Mucosa of descending colon (tissue), 3 donors: ENCODE measurements around the gene SDK1. TPM values are rescaled to one million over a fixed set of nuclear protein-coding genes. Genes with fewer than 3 reads are reported as not detected.
A peak's percentile ranks its signal among the peaks of the same experiment; 100 is the strongest.

Experiments
- ATAC-seq: fragments of 200-7000 bp; cut with Tn5 transposase; one replicate; pipeline ENCODE4 v1.9.1; 2020; ENCODE audit warnings: mild to moderate bottlenecking, moderate library complexity
- DNase-seq, 3 donors: peaks; one replicate each; pipeline ENCODE4 v3.0.0-alpha.2; 2020
- H3K36me3 ChIP-seq: fragments of 200-600 bp; one replicate; pipeline ENCODE4 v1.8.0; 2021; ENCODE audit warnings: low read depth, mild to moderate bottlenecking
- H3K4me1 ChIP-seq: fragments of 200-600 bp; one replicate; pipeline ENCODE4 v1.8.0; 2021; ENCODE audit warnings: low read depth, mild to moderate bottlenecking
- H3K4me3 ChIP-seq: fragments of 200-600 bp; one replicate; pipeline ENCODE4 v1.8.0; 2021; ENCODE audit warnings: mild to moderate bottlenecking
- H3K9me3 ChIP-seq: fragments of 200-600 bp; one replicate; pipeline ENCODE4 v1.8.0; 2021; ENCODE audit warnings: mild to moderate bottlenecking
- intact Hi-C, 2 donors: fragments of 100-400 bp; cut with DNase I in 1 of 2; cut with micrococcal nuclease in 1 of 2; formaldehyde crosslinking; loops; one replicate each; pipeline versions ENCODE4 v1.11.0 to v1.11.1; 2022; cut with DNase I, micrococcal nuclease
- total RNA-seq, 3 donors: library from RNA; stranded (reverse); fragmentation: NEBNext Ultra II Directional in 2 of 3; extraction: Animal tissue kit (Norgen Biotek cat#: 25700) in 2 of 3; gene quantifications; one replicate each; pipeline versions ENCODE4 v1.2.1 to v1.2.4, GENCODE V29; 2021 to 2023
- TF ChIP-seq, protein P1 (sequence below): fragments of 200-600 bp; IDR thresholded peaks from one replicate; pipeline ENCODE4 v1.8.0; 2022; ENCODE audit warnings: antibody characterized with exemption, mild to moderate bottlenecking
- donor health status: DM: no; HTN: no; CAD: no; lungs with moderate emphysema.
- donor health status: DM: no; HTN: no; CAD: no.
- donor health status: DM: no; HTN: yes; CAD: no.

The SDK1 gene
- total RNA-seq, 3 donors from 2014 or later = 2.7 to 20.2 (median 4.2) TPM

DNA sequence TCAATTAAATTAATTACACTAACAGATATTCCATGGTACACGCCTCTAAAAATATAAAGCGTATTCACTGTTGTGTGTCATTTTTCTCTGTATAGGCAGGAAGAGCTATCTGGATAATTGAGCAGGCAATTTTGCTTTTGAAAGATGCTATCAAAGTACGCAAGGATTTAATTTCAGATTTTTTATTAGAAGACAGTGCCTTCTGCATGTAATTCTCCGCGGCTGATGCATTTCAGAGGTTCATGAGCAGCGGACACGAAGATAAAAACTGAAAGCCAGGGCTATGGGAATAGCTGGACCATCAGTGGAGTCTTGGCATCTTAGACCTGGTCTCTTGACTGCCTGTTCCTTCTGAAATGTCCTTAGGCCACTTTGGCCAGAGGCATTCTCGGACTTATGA is 35.7 kb upstream of the SDK1 start:
- Histone ChIP-seq H3K9me3 (no peaks in the 10 kb centered on the region), H3K4me1 (no peaks in the 10 kb centered on the region), H3K36me3 (no peaks in the 10 kb centered on the region), H3K4me3 (no peak overlapping the region)
- ATAC-seq (no peak), DNase-seq (no peak)
- TF ChIP-seq, protein P1, sequence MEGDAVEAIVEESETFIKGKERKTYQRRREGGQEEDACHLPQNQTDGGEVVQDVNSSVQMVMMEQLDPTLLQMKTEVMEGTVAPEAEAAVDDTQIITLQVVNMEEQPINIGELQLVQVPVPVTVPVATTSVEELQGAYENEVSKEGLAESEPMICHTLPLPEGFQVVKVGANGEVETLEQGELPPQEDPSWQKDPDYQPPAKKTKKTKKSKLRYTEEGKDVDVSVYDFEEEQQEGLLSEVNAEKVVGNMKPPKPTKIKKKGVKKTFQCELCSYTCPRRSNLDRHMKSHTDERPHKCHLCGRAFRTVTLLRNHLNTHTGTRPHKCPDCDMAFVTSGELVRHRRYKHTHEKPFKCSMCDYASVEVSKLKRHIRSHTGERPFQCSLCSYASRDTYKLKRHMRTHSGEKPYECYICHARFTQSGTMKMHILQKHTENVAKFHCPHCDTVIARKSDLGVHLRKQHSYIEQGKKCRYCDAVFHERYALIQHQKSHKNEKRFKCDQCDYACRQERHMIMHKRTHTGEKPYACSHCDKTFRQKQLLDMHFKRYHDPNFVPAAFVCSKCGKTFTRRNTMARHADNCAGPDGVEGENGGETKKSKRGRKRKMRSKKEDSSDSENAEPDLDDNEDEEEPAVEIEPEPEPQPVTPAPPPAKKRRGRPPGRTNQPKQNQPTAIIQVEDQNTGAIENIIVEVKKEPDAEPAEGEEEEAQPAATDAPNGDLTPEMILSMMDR = no peak
- intact Hi-C loops = no loop called here

DNA sequence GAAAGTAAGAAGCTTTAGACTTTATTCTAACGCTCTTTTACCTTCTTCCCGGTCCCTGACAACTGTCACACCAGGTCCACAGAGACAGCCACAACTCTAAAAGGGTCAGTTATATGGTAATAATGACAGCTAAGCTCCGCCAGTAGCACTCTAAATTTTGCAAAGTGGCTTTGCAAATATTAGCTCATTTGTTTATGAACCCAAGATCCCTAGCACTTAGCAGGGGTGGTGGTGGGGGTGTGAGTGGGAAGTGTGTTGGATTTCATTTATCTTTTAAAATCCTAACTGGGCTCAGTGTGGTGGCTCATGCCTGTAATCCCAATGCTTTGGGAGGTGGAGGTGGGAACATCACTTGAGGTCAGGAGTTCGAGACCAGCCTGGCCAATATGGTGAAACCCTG is 34.8 kb upstream of the SDK1 start:
- DNase-seq = no peak
- TF ChIP-seq, protein P1 = no peak
- intact Hi-C loops = no loop called here
- ATAC-seq = no peak
- Histone ChIP-seq H3K36me3 (no peaks in the 10 kb centered on the region), H3K9me3 (no peaks in the 10 kb centered on the region), H3K4me1 (no peaks in the 10 kb centered on the region), H3K4me3 (no peak overlapping the region)

DNA sequence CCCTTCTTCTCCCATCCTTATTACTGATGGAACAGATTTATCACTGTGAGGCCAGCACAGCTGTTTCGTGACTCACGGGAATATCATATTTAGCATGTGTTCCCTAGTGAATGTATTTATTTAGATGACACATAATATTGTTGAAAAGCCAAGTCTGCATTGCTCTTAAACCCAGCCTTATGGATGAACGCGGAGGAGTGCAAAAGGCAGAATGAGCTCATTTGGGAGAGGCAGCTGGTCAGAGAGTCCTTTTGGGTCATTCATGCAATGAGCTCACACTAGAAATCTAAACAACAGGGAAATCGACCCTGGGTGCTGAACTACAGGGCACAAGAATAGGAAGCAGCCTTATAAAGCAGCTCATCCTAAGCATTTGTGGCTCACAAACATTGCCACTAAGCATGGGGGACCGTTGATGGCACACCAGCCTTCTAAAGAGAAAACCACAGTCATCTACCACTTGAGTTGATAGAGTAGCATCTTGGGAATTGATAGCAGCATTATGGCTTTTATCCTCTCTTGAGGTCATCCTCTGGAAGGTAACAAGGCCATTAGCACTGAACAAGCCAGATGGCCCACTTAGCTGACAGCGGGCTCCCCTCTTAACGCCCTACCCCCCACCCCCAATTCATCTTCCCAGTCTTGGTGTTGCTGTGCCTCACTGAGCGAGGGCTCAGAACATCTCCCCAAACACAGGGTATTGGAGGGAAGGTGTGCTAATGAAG is 32.9 kb upstream of the SDK1 start:
- H3K4me3 ChIP-seq = no peak overlapping the region
- intact Hi-C loops = no loop called here
- H3K4me1 ChIP-seq = no peaks in the 10 kb centered on the region
- no peaks in the 10 kb centered on the region for H3K36me3 ChIP-seq
- no peak for DNase-seq
- no peaks in the 10 kb centered on the region for H3K9me3 ChIP-seq
- peak; percentile 35 for ATAC-seq
- TF ChIP-seq, protein P1 = no peak

DNA sequence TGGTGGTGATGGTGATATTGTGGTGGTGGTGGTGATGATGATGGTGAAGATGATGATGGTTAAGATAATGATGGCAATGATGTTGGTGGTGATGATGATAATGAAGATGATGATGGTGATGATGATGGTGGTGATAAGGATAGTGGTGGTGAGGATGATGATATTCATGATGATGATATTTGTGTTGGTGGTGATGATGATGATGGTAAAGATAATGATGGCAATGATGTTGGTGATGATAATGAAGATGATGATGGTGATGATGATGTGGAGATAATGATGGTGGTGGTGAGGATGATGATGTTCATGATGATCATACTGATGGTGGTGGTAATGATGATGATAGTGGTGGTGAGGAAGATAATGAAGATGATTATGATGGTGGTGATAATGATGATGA is 30.7 kb upstream of the SDK1 start:
- intact Hi-C loops = no loop called here
- Histone ChIP-seq H3K4me1 (no peaks in the 10 kb centered on the region), H3K9me3 (no peaks in the 10 kb centered on the region), H3K36me3 (no peaks in the 10 kb centered on the region), H3K4me3 (no peak overlapping the region)
- no peak for ATAC-seq
- TF ChIP-seq, protein P1 = no peak
- DNase-seq = no peak

DNA sequence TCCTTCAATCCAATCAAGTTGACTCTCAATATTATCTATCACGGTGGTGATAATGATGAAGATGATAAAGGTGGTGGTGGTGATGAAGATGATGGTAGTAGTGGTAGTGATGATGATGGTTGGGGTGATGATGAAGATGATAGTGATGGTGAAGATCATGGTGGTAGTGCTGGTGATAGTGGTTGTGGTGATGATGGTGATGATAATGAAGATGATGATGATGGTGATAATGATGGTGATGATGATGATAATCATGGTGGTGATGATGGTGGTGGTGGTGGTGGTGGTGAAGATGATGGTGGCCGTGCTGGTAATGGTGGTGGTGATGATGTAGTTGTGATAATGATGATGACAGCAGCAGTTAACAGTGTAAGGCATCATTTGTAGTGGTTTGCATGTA is 29.8 kb upstream of the SDK1 start:
- no peak for ATAC-seq
- Histone ChIP-seq H3K4me1 (no peaks in the 10 kb centered on the region), H3K4me3 (no peak overlapping the region), H3K9me3 (no peaks in the 10 kb centered on the region), H3K36me3 (no peaks in the 10 kb centered on the region)
- TF ChIP-seq, protein P1 = no peak
- DNase-seq = no peak
- intact Hi-C loops = no loop called here

DNA sequence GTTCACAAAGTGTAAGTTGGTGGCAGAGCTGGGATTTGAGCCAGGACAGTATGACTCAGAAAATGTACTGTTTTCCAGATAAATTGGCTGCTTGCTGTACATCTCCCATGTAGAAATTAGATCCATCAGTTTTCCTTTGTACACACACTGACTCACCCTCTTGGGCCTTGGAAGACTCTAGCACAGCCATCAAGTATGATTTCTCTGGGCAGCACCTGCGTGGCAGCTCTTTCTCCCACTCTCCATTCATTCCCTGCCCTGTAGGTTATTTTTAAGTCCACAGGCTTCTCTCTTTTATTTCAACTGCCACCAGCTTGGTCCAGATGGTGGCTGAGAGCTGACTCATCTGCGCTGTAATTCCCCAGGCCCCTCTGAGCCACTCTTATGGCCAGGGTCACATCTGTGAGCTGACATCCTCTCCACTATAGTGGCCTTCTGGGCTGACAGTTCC is 28.3 kb upstream of the SDK1 start:
- DNase-seq = no peak
- no peaks in the 10 kb centered on the region for H3K36me3 ChIP-seq
- H3K4me1 ChIP-seq = no peaks in the 10 kb centered on the region
- H3K4me3 ChIP-seq = no peak overlapping the region
- intact Hi-C loops = no loop called here
- H3K9me3 ChIP-seq = no peaks in the 10 kb centered on the region
- TF ChIP-seq, protein P1 = no peak
- ATAC-seq = no peak
